ENCODE results near the gene NGEF. TPM values are rescaled to one million over a fixed set of nuclear protein-coding genes. Genes with fewer than 3 reads are reported as not detected.

Gene NGEF
- polyA plus RNA-seq, 1 experiment, result 0.10 TPM

- ChIA-PET POLR2A (no interaction called here), CTCF (no interaction called here)
- no peak overlapping the region for H3K27ac ChIP-seq (ENCODE audit: low read depth, low read length)
Measured at GRCh38 chr2:232872826-232873225, 140.2 kb downstream of the NGEF start.

GRCh38 chr2:232871835-232872736, 141.0 kb downstream of the NGEF start:
- DNase-seq (ENCODE audit: low read depth, low spot score), result no peak
- CTCF ChIA-PET, result interaction anchor here (1.4 kb wide), 1 partner anchor 182 kb away, joined by 3 read pairs; no protein-coding TSS in a partner anchor
- POLR2A ChIA-PET, result no interaction called here
- no peaks in the 10 kb centered on the region for H3K27me3 ChIP-seq (ENCODE audit: control insufficient read depth, insufficient read depth, low read length)
- no peak overlapping the region for H3K4me3 ChIP-seq (ENCODE audit: low read depth, low read length)
- no peaks in the 10 kb centered on the region for H3K9me3 ChIP-seq (ENCODE audit: control insufficient read depth, insufficient read depth, low read length)
- TF ChIP-seq, protein P1, sequence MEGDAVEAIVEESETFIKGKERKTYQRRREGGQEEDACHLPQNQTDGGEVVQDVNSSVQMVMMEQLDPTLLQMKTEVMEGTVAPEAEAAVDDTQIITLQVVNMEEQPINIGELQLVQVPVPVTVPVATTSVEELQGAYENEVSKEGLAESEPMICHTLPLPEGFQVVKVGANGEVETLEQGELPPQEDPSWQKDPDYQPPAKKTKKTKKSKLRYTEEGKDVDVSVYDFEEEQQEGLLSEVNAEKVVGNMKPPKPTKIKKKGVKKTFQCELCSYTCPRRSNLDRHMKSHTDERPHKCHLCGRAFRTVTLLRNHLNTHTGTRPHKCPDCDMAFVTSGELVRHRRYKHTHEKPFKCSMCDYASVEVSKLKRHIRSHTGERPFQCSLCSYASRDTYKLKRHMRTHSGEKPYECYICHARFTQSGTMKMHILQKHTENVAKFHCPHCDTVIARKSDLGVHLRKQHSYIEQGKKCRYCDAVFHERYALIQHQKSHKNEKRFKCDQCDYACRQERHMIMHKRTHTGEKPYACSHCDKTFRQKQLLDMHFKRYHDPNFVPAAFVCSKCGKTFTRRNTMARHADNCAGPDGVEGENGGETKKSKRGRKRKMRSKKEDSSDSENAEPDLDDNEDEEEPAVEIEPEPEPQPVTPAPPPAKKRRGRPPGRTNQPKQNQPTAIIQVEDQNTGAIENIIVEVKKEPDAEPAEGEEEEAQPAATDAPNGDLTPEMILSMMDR (IDR thresholded peaks at IDR 0.05; ENCODE audit: low read depth, low read length), result no peak
- H3K27ac ChIP-seq (ENCODE audit: low read depth, low read length), result no peak overlapping the region

More at GRCh38 chr2:232872826-232873225, 140.2 kb downstream of the NGEF start:
- TF ChIP-seq, protein P1 (IDR thresholded peaks at IDR 0.05; ENCODE audit: low read depth, low read length), result no peak
- no peak for DNase-seq (ENCODE audit: low read depth, low spot score)
- Histone ChIP-seq H3K4me3 (ENCODE audit: low read depth, low read length) (no peak overlapping the region), H3K27me3 (ENCODE audit: control insufficient read depth, insufficient read depth, low read length) (peaks cover 2% of the 10 kb centered on the region), H3K9me3 (ENCODE audit: control insufficient read depth, insufficient read depth, low read length) (no peaks in the 10 kb centered on the region)

DNA sequence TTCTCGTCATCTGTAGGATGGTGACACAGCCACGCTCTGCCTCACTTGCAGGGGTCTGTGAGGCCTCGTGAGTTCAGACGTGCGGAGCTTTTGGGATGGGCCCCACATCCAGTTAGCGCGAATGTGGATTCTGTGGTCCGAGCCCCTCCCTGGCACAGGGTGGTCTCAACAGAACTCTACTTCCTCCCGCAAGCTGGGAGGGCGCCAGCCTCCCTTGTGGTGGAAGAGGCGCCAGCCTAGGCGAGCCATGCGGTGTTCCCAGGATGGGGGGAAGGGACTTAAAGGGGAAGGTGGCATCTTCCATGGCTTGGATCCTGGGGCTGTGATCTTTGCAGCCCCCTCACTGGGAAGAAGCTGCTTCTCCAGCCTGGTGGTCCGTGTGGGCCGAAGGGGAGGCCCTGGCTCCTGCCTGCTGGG, 141.6 kb downstream of the NGEF start:
- Histone ChIP-seq H3K27ac (ENCODE audit: low read depth, low read length) (no peak overlapping the region), H3K4me3 (ENCODE audit: low read depth, low read length) (no peak overlapping the region), H3K27me3 (ENCODE audit: control insufficient read depth, insufficient read depth, low read length) (no peaks in the 10 kb centered on the region), H3K9me3 (ENCODE audit: control insufficient read depth, insufficient read depth, low read length) (no peaks in the 10 kb centered on the region)
- ChIA-PET CTCF (interaction anchor here (1.4 kb wide), 1 partner anchor 182 kb away, joined by 3 read pairs; no protein-coding TSS in a partner anchor), POLR2A (no interaction called here)
- TF ChIP-seq, protein P1 (IDR thresholded peaks at IDR 0.05; ENCODE audit: low read depth, low read length), result no peak
- no peak for DNase-seq (ENCODE audit: low read depth, low spot score)

DNA sequence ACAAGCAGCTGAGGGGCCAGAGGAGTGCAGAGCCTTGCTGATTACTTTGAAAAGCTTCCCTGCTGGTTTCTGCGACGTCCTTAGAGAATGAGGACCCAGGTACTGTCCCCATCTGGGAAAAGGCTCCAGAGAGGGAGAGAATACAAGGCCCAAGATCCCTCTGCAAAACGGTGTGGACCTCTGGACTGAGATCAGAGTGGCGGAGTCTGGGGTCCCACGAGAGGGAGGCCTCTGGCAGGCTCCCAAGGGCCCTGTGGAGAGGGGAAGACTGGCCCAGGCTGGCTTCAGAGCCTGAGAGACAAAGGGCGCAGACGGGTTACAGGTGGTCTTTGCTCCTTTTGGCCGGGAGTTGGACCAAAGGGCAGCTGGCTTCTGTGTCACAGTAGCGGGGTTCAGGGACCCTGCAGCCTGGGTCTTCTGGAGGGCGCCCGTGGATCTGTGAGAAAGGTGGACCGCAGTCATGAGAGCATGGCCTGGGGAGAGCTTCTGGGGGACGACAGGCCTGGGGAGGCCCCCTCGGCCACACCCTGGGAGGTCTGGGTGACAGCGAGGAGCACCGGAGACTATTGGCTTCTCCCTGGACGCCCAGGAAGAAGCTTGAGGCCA, 142.2 kb downstream of the NGEF start:
- Histone ChIP-seq H3K9me3 (ENCODE audit: control insufficient read depth, insufficient read depth, low read length) (no peaks in the 10 kb centered on the region), H3K4me3 (ENCODE audit: low read depth, low read length) (no peak overlapping the region), H3K27ac (ENCODE audit: low read depth, low read length) (no peak overlapping the region), H3K27me3 (ENCODE audit: control insufficient read depth, insufficient read depth, low read length) (no peaks in the 10 kb centered on the region)
- ChIA-PET CTCF (interaction anchor here (1.4 kb wide), 1 partner anchor 183 kb away, joined by 3 read pairs; no protein-coding TSS in a partner anchor), POLR2A (no interaction called here)
- DNase-seq (ENCODE audit: low read depth, low spot score), result no peak
- TF ChIP-seq, protein P1 (IDR thresholded peaks at IDR 0.05; ENCODE audit: low read depth, low read length), result no peak

All from AG04450 (cell line).